ENCODE measurements around the gene DNAJC10. TPM values are rescaled to one million over a fixed set of nuclear protein-coding genes. Genes with fewer than 3 reads are reported as not detected.
A peak's percentile ranks its signal among the peaks of the same experiment; 100 is the strongest.
"Not testable (repeated sequence)": the region's sequence is repeated elsewhere in the genome, so short reads cannot be mapped to it uniquely, and the experiment has no call there.

The DNAJC10 gene
- total RNA-seq, 1 experiment from 2014 or later = 96.5 TPM

GRCh38 chr2:182719116-182719515 is 3.1 kb downstream of the DNAJC10 start:
- DNase-seq (ENCODE audit: low read depth) = not testable (repeated sequence)

GRCh38 chr2:182724656-182725055 is 8.6 kb downstream of the DNAJC10 start:
- DNase-seq (ENCODE audit: low read depth) = no peak

GRCh38 chr2:182726473-182726872 is 10.4 kb downstream of the DNAJC10 start:
- DNase-seq (ENCODE audit: low read depth) = no peak

GRCh38 chr2:182728014-182728413 is 12.0 kb downstream of the DNAJC10 start:
- DNase-seq (ENCODE audit: low read depth) = no peak

GRCh38 chr2:182729710-182730339 is 13.8 kb downstream of the DNAJC10 start:
- no peak for DNase-seq (ENCODE audit: low read depth)

GRCh38 chr2:182730486-182730885 is 14.4 kb downstream of the DNAJC10 start:
- DNase-seq (ENCODE audit: low read depth) = no peak

GRCh38 chr2:182732736-182733135 is 16.7 kb downstream of the DNAJC10 start:
- no peak for DNase-seq (ENCODE audit: low read depth)

GRCh38 chr2:182733572-182733971 is 17.5 kb downstream of the DNAJC10 start:
- DNase-seq (ENCODE audit: low read depth) = no peak

- not testable (repeated sequence) for DNase-seq (ENCODE audit: low read depth)
These were observed 20.8 kb downstream of the DNAJC10 start for GRCh38 chr2:182736856-182737255.

- no peak for DNase-seq (ENCODE audit: low read depth)
These were observed 24.6 kb downstream of the DNAJC10 start for GRCh38 chr2:182740701-182741100.

GRCh38 chr2:182741620-182742019 is 25.6 kb downstream of the DNAJC10 start:
- no peak for DNase-seq (ENCODE audit: low read depth)

- no peak for DNase-seq (ENCODE audit: low read depth)
These were observed 28.4 kb downstream of the DNAJC10 start for GRCh38 chr2:182744490-182744889.

- no peak for DNase-seq (ENCODE audit: low read depth)
These were observed 29.0 kb downstream of the DNAJC10 start for GRCh38 chr2:182745061-182745460.

GRCh38 chr2:182745894-182746293 is 29.8 kb downstream of the DNAJC10 start:
- not testable (repeated sequence) for DNase-seq (ENCODE audit: low read depth)

GRCh38 chr2:182754231-182754630 is 38.2 kb downstream of the DNAJC10 start:
- DNase-seq (ENCODE audit: low read depth) = no peak

GRCh38 chr2:182758379-182758778 is 42.3 kb downstream of the DNAJC10 start:
- DNase-seq (ENCODE audit: low read depth) = no peak

- DNase-seq (ENCODE audit: low read depth) = no peak
These were observed 45.8 kb downstream of the DNAJC10 start for GRCh38 chr2:182761903-182762302.

GRCh38 chr2:182763311-182763912 is 47.4 kb downstream of the DNAJC10 start:
- DNase-seq (ENCODE audit: low read depth) = peak; percentile 43

- DNase-seq (ENCODE audit: low read depth) = no peak
These were observed 50.6 kb downstream of the DNAJC10 start for GRCh38 chr2:182766626-182767025.

GRCh38 chr2:182767578-182767977 is 51.5 kb downstream of the DNAJC10 start:
- DNase-seq (ENCODE audit: low read depth) = peak; percentile 16

GRCh38 chr2:182768950-182769349 is 52.9 kb downstream of the DNAJC10 start:
- DNase-seq (ENCODE audit: low read depth) = not testable (repeated sequence)

GRCh38 chr2:182779323-182779722 is 63.3 kb downstream of the DNAJC10 start:
- DNase-seq (ENCODE audit: low read depth) = no peak

- not testable (repeated sequence) for DNase-seq (ENCODE audit: low read depth)
These were observed 65.0 kb downstream of the DNAJC10 start for GRCh38 chr2:182781099-182781498.

GRCh38 chr2:182782686-182783085 is 66.6 kb downstream of the DNAJC10 start:
- not testable (repeated sequence) for DNase-seq (ENCODE audit: low read depth)

Measured in RPMI7951 (cell line).